DND-41 (cell line): ENCODE results near the gene WWP2.
"Not testable (repeated sequence)": the region's sequence is repeated elsewhere in the genome, so short reads cannot be mapped to it uniquely, and the experiment has no call there.

Experiments used
- ATAC-seq: fragments of 200-7000 bp; cut with Tn5 transposase; 3 replicates; pipeline ENCODE4 v1.9.1; 2021; ENCODE audit warnings: low read depth; ENCODE audit not compliant: insufficient read depth
- DNase-seq: peaks from one replicate; pipeline ENCODE4 v3.0.0-alpha.2; 2020
- H2AFZ ChIP-seq: 2 replicates; pipeline ENCODE4 v1.6.0; 2012; ENCODE audit warnings: low read depth, low read length
- H3K27ac ChIP-seq: 2 replicates; pipeline ENCODE4 v1.5.1; 2012; ENCODE audit warnings: low read length, inconsistent platforms
- H3K27me3 ChIP-seq: fragments of 200-600 bp; sonication (generic); 2 replicates; pipeline ENCODE4 v1.6.0; 2012; ENCODE audit warnings: low read length, mild to moderate bottlenecking, inconsistent platforms; ENCODE audit not compliant: insufficient read depth, poor library complexity
- H3K36me3 ChIP-seq: 2 replicates; pipeline ENCODE4 v1.5.1; 2012; ENCODE audit warnings: low read length, inconsistent platforms; ENCODE audit not compliant: insufficient read depth
- H3K4me1 ChIP-seq: 2 replicates; pipeline ENCODE4 v1.5.1; 2012; ENCODE audit warnings: mild to moderate bottlenecking, low read length; ENCODE audit not compliant: insufficient read depth
- H3K4me2 ChIP-seq: 2 replicates; pipeline ENCODE4 v1.6.0; 2012; ENCODE audit warnings: mild to moderate bottlenecking, moderate library complexity, low read length, inconsistent platforms; ENCODE audit not compliant: insufficient read depth
- H3K4me3 ChIP-seq, 2 experiments: fragments of 200-600 bp in 1 of 2; shearing (Covaris generic) in 1 of 2; 2 replicates each; pipeline ENCODE4 v1.5.1; 2012 to 2016; ENCODE audit warnings: inconsistent platforms in 2 of 2, low read length in 2 of 2, mild to moderate bottlenecking in 2 of 2, low read depth in 1 of 2, moderate library complexity in 1 of 2
- H3K79me2 ChIP-seq: 2 replicates; pipeline ENCODE4 v1.6.0; 2012; ENCODE audit warnings: low read length, inconsistent platforms; ENCODE audit not compliant: insufficient read depth
- H3K9ac ChIP-seq: 2 replicates; pipeline ENCODE4 v1.6.0; 2012; ENCODE audit warnings: low read depth, mild to moderate bottlenecking, inconsistent platforms, low read length, moderate library complexity
- H3K9me3 ChIP-seq: 2 replicates; pipeline ENCODE4 v1.5.1; 2012; ENCODE audit warnings: low read length, moderate library complexity, mild to moderate bottlenecking, inconsistent platforms; ENCODE audit not compliant: insufficient read depth, severe bottlenecking
- H4K20me1 ChIP-seq: 2 replicates; pipeline ENCODE4 v1.6.0; 2012; ENCODE audit warnings: low read length; ENCODE audit not compliant: insufficient read depth
- EZH2 ChIP-seq: IDR thresholded peaks from 3 replicates; pipeline ENCODE4 v1.6.1; 2012; ENCODE audit warnings: borderline replicate concordance, low read depth, mild to moderate bottlenecking, moderate library complexity, low read length, inconsistent platforms; ENCODE audit not compliant: severe bottlenecking
- TF ChIP-seq, protein P1 (sequence below): IDR thresholded peaks from 2 replicates; pipeline ENCODE4 v1.5.1; 2012; ENCODE audit warnings: borderline replicate concordance, low read length, moderate library complexity, mild to moderate bottlenecking; ENCODE audit not compliant: poor library complexity, severe bottlenecking; ENCODE audit errors: extremely low read depth

Gene WWP2

DNA sequence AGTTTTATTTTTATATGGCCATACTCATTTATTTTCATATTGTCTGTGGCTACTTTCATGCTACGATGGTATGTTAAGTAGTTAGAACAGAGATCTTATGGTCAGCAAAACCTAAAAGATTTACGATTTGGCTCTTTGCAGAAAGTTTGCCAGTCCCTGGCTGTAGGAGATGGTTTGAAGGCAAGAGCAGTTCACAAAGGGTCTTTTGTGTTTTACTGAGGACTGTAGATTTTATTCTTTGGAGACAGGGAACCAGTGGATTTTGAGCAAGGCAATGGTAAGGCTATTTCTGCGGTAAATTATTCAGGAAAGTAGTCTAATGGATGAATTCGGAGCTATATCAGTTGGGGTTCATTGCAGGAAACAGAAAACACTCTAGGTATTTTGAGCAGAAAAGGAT, 90.7 kb downstream of the WWP2 start:
- Histone ChIP-seq H2AFZ (no peak overlapping the region), H3K36me3 (no peaks in the 10 kb centered on the region), H3K9me3 (no peaks in the 10 kb centered on the region), H3K4me1 (no peaks in the 10 kb centered on the region), H4K20me1 (no peaks in the 10 kb centered on the region), H3K9ac (no peak overlapping the region), H3K27me3 (no peaks in the 10 kb centered on the region), H3K27ac (no peak overlapping the region), H3K4me2 (no peak overlapping the region), H3K4me3 (no peak overlapping the region), H3K79me2 (no peaks in the 10 kb centered on the region)
- no peak for TF ChIP-seq EZH2
- TF ChIP-seq, protein P1, sequence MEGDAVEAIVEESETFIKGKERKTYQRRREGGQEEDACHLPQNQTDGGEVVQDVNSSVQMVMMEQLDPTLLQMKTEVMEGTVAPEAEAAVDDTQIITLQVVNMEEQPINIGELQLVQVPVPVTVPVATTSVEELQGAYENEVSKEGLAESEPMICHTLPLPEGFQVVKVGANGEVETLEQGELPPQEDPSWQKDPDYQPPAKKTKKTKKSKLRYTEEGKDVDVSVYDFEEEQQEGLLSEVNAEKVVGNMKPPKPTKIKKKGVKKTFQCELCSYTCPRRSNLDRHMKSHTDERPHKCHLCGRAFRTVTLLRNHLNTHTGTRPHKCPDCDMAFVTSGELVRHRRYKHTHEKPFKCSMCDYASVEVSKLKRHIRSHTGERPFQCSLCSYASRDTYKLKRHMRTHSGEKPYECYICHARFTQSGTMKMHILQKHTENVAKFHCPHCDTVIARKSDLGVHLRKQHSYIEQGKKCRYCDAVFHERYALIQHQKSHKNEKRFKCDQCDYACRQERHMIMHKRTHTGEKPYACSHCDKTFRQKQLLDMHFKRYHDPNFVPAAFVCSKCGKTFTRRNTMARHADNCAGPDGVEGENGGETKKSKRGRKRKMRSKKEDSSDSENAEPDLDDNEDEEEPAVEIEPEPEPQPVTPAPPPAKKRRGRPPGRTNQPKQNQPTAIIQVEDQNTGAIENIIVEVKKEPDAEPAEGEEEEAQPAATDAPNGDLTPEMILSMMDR = no peak
- DNase-seq (no peak), ATAC-seq (no peak)

DNA sequence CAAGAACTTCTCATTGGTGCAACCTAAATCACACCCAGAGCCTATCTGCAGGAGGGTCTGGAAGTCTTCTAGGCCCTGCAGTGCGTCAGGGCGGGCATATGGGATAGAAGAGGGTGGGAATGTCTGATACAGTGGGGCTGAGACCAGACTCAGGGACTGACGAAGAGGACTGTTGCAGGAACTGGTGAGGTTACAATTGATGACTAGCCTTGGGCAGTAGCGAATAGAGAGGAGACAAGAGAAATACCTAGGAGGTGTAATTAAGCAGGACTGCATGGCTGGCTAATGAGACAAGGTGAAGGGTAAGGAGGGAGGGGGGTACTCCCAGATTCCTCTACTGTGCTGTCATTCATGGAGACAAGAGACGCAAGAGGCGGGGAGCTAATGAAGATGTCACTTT, 91.3 kb downstream of the WWP2 start:
- no peak overlapping the region for H3K27ac ChIP-seq
- no peaks in the 10 kb centered on the region for H3K79me2 ChIP-seq
- H4K20me1 ChIP-seq = no peaks in the 10 kb centered on the region
- H3K4me2 ChIP-seq = no peak overlapping the region
- H3K9ac ChIP-seq = no peak overlapping the region
- TF ChIP-seq EZH2 = no peak
- TF ChIP-seq, protein P1 = no peak
- H3K4me1 ChIP-seq = no peaks in the 10 kb centered on the region
- DNase-seq = no peak
- H3K27me3 ChIP-seq = no peaks in the 10 kb centered on the region
- H3K36me3 ChIP-seq = no peaks in the 10 kb centered on the region
- no peaks in the 10 kb centered on the region for H3K9me3 ChIP-seq
- H2AFZ ChIP-seq = no peak overlapping the region
- ATAC-seq = no peak
- no peak overlapping the region for H3K4me3 ChIP-seq

DNA sequence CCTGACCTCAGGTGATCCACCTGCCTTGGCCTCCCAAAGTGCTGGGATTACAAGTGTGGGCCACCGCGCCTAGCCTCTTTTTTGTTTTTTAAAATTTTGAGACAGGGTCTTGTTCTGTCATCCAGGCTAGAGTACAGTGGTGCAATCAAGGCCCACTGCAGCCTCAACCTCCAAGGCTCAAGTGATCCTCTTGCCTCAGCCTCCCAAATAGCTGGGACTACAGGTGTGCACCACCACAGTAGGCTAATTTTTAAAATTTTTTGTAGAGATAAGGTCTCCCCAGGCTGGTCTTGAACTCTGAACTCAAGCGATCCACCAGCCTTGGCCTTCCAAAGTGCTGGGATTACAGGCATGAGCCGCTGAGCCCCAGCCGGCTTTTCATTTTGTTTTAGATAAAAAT, 92.6 kb downstream of the WWP2 start:
- not testable (repeated sequence) for H3K27me3 ChIP-seq, H3K4me3 ChIP-seq, H2AFZ ChIP-seq, H3K4me2 ChIP-seq, H3K79me2 ChIP-seq, H3K27ac ChIP-seq, H3K9ac ChIP-seq, ATAC-seq, H3K9me3 ChIP-seq, H3K36me3 ChIP-seq, DNase-seq, H3K4me1 ChIP-seq, H4K20me1 ChIP-seq

DNA sequence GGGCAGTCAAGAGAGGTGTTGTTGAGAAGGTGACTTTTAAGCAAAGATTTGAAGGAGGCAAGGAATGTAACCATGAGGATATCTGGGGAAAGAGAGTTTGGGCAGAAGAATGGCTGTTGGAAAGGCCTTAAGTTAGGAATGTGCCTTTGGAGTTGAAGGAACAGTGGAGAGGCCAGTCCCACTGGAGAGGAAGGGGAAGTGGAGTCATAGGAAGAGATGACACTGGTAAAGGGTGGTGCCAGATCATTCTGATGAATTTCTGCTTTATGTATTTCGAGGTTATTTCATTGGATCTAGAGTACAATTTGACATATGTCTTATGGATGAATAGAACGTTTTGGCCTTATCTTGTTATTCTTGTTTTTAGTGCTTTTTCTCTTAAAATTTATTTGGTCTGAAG, 93.5 kb downstream of the WWP2 start:
- Histone ChIP-seq H3K9me3 (no peaks in the 10 kb centered on the region), H3K36me3 (0 out of 2 replicates have a peak, but pooled peaks cover 5% of the 10 kb centered on the region), H3K4me1 (no peaks in the 10 kb centered on the region), H3K9ac (no peak overlapping the region), H3K4me3 (no peak overlapping the region), H3K4me2 (no peak overlapping the region), H3K27ac (no peak overlapping the region), H2AFZ (no peak overlapping the region), H4K20me1 (no peaks in the 10 kb centered on the region), H3K79me2 (no peaks in the 10 kb centered on the region), H3K27me3 (no peaks in the 10 kb centered on the region)
- DNase-seq (no peak), ATAC-seq (no peak)
- no peak for TF ChIP-seq EZH2
- TF ChIP-seq, protein P1 = no peak
